ENCODE results near the gene TBX10.

Gene TBX10

GRCh38 chr11:67606093-67606491, 33.5 kb downstream of the TBX10 start:
- TF ChIP-seq TAF1 (IDR thresholded peaks at IDR 0.05; ENCODE audit: borderline replicate concordance, insufficient read depth, low read length) (no peak), REST (IDR thresholded peaks at IDR 0.05; ENCODE audit: insufficient read depth in 1 of 2, low read depth in 2 of 2, low read length in 2 of 2) (no peak), FOXP2 (optimal IDR thresholded peaks at IDR 0.05; ENCODE audit: borderline replicate concordance, extremely low read depth, extremely low read length, insufficient read depth) (no peak), SIN3A (IDR thresholded peaks at IDR 0.05; ENCODE audit: borderline replicate concordance, insufficient read depth, low read length) (no peak)

- TF ChIP-seq TAF1 (IDR thresholded peaks at IDR 0.05; ENCODE audit: borderline replicate concordance, insufficient read depth, low read length), result no peak
- no peak for TF ChIP-seq FOXP2 (optimal IDR thresholded peaks at IDR 0.05; ENCODE audit: borderline replicate concordance, extremely low read depth, extremely low read length, insufficient read depth)
- no peak for TF ChIP-seq POLR2AphosphoS5 (IDR thresholded peaks at IDR 0.05; ENCODE audit: low read depth, low read length)
- no peak for TF ChIP-seq REST (IDR thresholded peaks at IDR 0.05; ENCODE audit: insufficient read depth in 1 of 2, low read depth in 2 of 2, low read length in 2 of 2)
- no peak for TF ChIP-seq SIN3A (IDR thresholded peaks at IDR 0.05; ENCODE audit: borderline replicate concordance, insufficient read depth, low read length)
Observed at GRCh38 chr11:67605231-67606011, 34.1 kb downstream of the TBX10 start.

- TF ChIP-seq TAF1 (IDR thresholded peaks at IDR 0.05; ENCODE audit: borderline replicate concordance, insufficient read depth, low read length) (no peak), FOXP2 (optimal IDR thresholded peaks at IDR 0.05; ENCODE audit: borderline replicate concordance, extremely low read depth, extremely low read length, insufficient read depth) (no peak), REST (IDR thresholded peaks at IDR 0.05; ENCODE audit: insufficient read depth in 1 of 2, low read depth in 2 of 2, low read length in 2 of 2) (no peak), POLR2AphosphoS5 (IDR thresholded peaks at IDR 0.05; ENCODE audit: low read depth, low read length) (no peak), SIN3A (IDR thresholded peaks at IDR 0.05; ENCODE audit: borderline replicate concordance, insufficient read depth, low read length) (no peak)
Observed at GRCh38 chr11:67604815-67605214, 34.7 kb downstream of the TBX10 start.

- no peak for TF ChIP-seq REST (IDR thresholded peaks at IDR 0.05; ENCODE audit: insufficient read depth in 1 of 2, low read depth in 2 of 2, low read length in 2 of 2)
- TF ChIP-seq FOXP2 (optimal IDR thresholded peaks at IDR 0.05; ENCODE audit: borderline replicate concordance, extremely low read depth, extremely low read length, insufficient read depth), result no peak
- TF ChIP-seq SIN3A (IDR thresholded peaks at IDR 0.05; ENCODE audit: borderline replicate concordance, insufficient read depth, low read length), result no peak
- no peak for TF ChIP-seq POLR2AphosphoS5 (IDR thresholded peaks at IDR 0.05; ENCODE audit: low read depth, low read length)
- TF ChIP-seq TAF1 (IDR thresholded peaks at IDR 0.05; ENCODE audit: borderline replicate concordance, insufficient read depth, low read length), result no peak
Observed at GRCh38 chr11:67601098-67601497, 38.5 kb downstream of the TBX10 start.

Data from PFSK-1 (cell line).